ENCODE measurements around the gene EIF5B.

Gene EIF5B

GRCh38 chr2:99374747-99375146, 37.6 kb downstream of the EIF5B start:
- DNase-seq: no peak

DNA sequence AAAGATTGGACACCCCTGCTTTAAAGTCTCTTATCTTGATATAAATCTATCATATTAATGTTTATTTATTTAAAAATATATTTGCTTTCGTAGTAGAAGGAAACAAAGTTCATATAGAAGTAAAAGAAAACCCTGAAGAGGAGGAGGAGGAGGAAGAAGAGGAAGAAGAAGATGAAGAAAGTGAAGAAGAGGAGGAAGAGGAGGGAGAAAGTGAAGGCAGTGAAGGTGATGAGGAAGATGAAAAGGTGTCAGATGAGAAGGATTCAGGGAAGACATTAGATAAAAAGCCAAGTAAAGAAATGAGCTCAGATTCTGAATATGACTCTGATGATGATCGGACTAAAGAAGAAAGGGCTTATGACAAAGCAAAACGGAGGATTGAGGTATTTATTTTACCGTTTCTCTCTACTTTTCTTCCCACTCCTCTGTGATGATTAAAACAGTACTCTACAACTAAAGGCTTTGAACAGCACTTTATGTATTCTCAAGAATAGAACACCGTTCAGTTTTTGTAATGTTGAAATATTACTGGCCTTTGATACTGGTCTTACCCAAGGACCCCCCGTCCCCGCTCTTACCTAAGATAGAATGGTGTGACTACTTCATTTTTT, 39.2 kb downstream of the EIF5B start:
- no peak for DNase-seq

DNA sequence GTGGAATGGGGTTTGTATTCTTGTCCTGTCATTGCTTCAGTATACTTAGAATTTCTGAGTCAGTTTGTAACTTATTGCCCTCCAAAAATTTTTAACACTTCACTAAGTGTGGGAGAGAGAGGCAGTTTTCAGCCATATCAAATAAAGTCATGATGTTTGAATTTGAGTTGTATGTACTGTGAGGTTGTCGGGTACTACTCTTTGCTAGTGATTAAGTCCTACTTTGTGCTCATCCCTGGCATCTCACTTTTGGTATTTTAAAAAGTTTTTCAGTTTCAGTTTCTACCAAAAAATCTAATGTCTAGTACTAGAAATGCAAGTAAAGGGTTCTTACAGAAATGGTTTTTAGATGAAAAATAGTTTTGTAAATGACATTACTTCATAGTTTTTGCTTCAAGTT, 40.7 kb downstream of the EIF5B start:
- DNase-seq: no peak

DNA sequence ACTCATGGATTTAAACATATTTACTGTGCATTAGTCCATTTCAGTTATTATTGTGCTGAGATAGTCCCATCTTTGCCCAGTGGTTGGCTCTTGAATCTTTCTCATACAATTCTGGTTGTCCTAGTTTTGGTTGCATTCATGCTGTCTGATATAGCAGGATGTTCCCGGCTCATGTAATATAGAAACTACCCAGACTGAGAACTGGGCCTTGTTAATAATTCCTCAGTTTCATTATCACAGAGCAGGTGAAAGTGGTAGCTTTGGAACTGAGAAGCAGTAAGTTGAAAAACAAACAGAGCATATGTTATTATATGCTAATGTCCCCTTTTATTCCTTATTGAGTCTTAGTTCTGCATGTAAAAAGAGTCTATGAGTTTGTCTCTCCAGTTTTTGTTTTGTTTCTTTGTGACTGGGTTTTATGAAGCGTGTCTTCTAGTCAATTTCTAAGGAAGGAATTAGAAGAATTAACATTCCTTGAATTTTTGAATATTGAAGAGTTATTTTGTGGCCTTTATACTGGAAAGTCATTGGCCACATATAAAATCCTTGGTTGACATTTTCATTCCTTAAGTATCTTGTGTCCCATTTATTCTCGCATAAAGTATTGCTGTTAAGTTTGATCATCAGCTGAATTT, 43.3 kb downstream of the EIF5B start:
- DNase-seq: no peak

DNA sequence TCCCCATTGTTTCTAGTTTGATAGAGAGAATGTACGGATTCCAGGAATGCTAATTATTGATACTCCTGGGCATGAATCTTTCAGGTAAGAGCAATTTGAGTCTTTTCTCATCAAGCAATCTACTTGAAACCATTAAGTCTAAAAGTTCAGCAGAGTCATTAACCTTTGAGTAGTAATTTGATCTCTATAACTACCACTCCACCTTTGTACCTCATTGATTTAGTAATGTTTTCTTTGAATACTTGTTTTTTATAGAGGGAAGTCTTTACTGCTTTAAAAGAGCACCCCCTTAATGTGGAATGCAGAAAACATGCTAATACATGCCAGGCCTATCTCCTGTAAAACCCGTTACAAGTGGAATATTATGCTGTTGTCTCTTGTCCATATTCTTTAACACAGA, 45.0 kb downstream of the EIF5B start:
- no peak for DNase-seq

DNA sequence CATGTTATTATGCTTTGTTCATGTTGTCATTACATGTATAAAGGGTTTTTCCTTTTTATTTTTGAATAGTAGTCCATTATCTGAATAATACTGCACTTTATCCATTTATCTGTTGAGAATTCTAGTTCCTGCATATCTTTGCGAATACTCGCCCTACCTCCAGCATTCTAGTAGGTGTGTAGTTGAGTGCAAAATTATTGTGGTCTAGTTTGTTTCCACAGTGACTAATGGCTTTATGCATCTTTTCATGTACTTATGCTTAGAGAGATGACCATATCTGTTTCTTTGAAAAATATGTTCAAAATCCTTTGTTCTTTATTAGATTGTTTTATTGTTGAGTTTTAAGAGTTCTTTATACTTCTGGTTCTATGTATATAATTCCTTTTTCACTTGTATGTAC, 48.8 kb downstream of the EIF5B start:
- DNase-seq: no peak

GRCh38 chr2:99388892-99389291, 51.7 kb downstream of the EIF5B start:
- DNase-seq: no peak

GRCh38 chr2:99389371-99389770, 52.2 kb downstream of the EIF5B start:
- DNase-seq: no peak

- DNase-seq: no peak
Measured at GRCh38 chr2:99389946-99390345, 52.8 kb downstream of the EIF5B start.

- DNase-seq: no peak
Measured at GRCh38 chr2:99395589-99396130, 58.5 kb downstream of the EIF5B start.

DNA sequence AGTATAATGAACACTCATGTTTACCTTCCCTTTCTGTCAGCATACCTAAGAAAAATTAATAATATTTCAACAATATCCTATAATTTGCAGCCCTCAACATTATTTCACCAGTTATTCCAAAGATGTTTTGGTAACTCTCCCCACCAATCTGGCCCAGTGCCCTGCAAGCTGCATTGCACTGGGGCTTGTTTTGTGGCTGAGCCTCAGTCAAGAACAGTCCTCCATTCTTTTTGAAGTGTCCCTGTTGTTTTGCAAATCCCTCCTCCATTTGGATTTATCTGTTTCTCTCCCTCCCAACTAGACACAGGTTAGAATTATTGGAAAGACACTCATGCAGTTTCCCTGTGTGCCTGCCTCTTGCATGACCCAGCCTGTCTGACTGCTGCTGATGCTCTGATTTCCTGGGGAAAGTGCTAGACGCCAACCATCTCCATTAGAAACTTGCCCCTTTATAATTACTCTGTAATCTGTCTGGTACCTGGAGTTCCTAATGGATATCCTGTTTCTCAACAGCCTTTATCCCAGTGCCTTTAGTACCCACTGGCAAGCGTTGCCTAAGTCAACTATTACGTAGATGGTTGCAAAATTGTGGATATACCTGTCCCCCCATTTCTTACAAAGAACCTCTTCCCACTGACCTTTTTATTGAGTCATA, 60.2 kb downstream of the EIF5B start:
- DNase-seq: no peak

- no peak for DNase-seq
Measured at GRCh38 chr2:99398303-99398702, 61.1 kb downstream of the EIF5B start.

- no peak for DNase-seq
Measured at GRCh38 chr2:99399063-99399462, 61.9 kb downstream of the EIF5B start.

GRCh38 chr2:99399795-99400194, 62.6 kb downstream of the EIF5B start:
- no peak for DNase-seq

- no peak for DNase-seq
Measured at GRCh38 chr2:99401841-99402240, 64.7 kb downstream of the EIF5B start.

- no peak for DNase-seq
Measured at GRCh38 chr2:99403084-99403483, 65.9 kb downstream of the EIF5B start.

DNA sequence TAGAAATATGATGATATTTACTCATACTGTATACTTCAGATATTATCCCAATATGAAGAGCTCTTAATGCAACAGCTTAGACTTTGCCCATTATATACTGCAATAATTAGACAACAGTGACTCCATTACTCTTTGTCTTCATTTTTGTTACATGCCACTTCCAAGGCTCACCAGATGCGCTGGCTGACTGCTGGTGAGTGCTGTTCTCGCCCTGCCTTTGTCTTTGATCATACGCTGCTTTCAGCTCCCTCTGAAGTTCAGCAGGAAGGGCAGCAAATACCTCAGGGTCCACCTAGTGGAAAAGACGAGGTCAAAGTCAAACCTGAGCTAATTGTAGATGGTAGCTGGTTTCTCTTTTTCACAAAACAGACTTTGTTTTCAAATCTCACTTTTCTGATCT, 66.3 kb downstream of the EIF5B start:
- no peak for DNase-seq

- DNase-seq: no peak
Measured at GRCh38 chr2:99404039-99404796, 67.0 kb downstream of the EIF5B start.

DNA sequence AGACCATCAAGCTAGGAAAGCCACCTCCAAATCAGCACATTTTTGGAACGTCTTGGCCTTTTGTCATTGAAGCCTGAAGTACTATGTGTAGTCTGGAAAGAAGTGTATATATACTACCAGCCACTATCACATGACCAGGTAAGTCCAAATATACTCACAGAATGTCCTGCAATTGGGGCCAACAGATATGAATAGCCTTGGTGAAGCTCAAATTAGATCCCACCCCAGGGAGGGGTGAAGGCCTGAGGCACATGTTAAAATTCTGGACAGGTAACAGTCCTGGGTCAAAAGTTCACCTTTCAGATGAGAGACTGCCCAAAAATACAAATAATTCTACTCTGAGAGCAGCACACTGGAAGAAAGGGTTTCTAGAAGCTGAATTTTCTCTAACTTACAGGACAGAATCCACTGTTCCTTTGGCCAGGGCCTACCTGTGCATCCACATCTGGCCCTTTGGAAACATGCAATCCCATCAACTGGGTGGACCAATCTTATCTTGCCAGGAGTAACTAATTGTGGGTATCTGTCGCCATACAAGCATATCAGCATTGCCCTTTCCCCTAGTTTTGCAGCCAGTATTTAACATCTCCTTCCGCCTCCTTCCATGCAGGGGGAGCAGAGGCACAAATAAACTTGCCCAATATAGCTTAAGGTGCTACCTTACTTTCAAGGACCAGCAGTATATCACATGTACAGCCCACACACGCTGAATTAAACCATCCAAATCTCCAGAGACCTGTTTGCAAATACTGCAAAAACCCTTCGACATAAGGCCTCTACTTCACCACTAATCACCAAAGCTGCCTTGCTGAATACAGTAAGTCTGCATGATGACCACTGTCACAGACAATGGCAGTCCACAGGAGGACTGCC, 67.8 kb downstream of the EIF5B start:
- no peak for DNase-seq

- no peak for DNase-seq
Measured at GRCh38 chr2:99406137-99406536, 68.9 kb downstream of the EIF5B start.

GRCh38 chr2:99410276-99410675, 73.1 kb downstream of the EIF5B start:
- no peak for DNase-seq

- DNase-seq: no peak
Measured at GRCh38 chr2:99414566-99414965, 77.4 kb downstream of the EIF5B start.

DNA sequence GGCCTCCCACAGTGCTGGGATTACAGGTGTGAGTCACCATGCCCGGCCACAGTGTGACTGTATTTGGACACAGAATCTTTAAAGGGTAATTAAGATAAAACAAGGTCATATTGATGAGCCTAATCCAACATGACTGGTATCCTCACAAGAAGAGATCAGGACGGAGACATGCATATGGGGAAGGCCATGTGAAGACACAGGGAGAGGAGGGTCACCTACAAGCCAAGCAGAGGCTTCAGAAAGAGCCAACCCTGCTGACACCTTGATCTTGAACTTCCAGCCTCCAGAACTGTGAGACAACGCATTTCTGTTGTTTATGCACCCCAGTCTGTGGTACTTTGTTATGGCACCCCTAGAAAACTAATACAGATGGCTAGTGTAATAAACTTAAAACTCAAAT, 80.2 kb downstream of the EIF5B start:
- no peak for DNase-seq
